Lung (tissue), 12 donors: ENCODE results near the gene LRRC57. TPM values are rescaled to one million over a fixed set of nuclear protein-coding genes. Genes with fewer than 3 reads are reported as not detected.

Source experiments
- ATAC-seq: fragments of 200-7000 bp; cut with Tn5 transposase; one replicate; pipeline ENCODE4 v1.9.1; 2020; ENCODE audit warnings: moderate number of reproducible peaks; ENCODE audit not compliant: insufficient read depth, low FRiP score
- DNase-seq, 3 donors: peaks; one replicate each; pipeline ENCODE4 v3.0.0-alpha.2; 2013 to 2017
- H3K27ac ChIP-seq, 2 donors: one replicate each; pipeline ENCODE4 v1.5.1; 2013; ENCODE audit warnings: mild to moderate bottlenecking in 2 of 2, moderate library complexity in 2 of 2, control low read depth in 1 of 2, inconsistent platforms in 1 of 2, low read depth in 1 of 2, low read length in 1 of 2
- H3K27me3 ChIP-seq, 3 donors: one replicate each; pipeline ENCODE4 v1.5.1; 2013; ENCODE audit warnings: low read length in 2 of 3; ENCODE audit not compliant: control insufficient read depth in 3 of 3, insufficient read depth in 3 of 3
- H3K36me3 ChIP-seq, 4 donors: one replicate each; pipeline ENCODE4 v1.5.1; 2013; ENCODE audit warnings: low read length in 4 of 4, mild to moderate bottlenecking in 1 of 4, moderate library complexity in 1 of 4; ENCODE audit not compliant: control insufficient read depth in 4 of 4, insufficient read depth in 4 of 4
- H3K4me1 ChIP-seq, 5 donors: one replicate each; pipeline ENCODE4 v1.5.1; 2013; ENCODE audit warnings: low read length in 5 of 5, mild to moderate bottlenecking in 2 of 5, moderate library complexity in 1 of 5; ENCODE audit not compliant: control insufficient read depth in 5 of 5, insufficient read depth in 5 of 5
- H3K4me3 ChIP-seq: one replicate; pipeline ENCODE4 v1.5.1; 2013; ENCODE audit warnings: mild to moderate bottlenecking, control low read depth, moderate library complexity
- H3K9ac ChIP-seq, 2 donors: one replicate each; pipeline ENCODE4 v1.5.1; 2013; ENCODE audit warnings: low read length in 2 of 2, control low read depth in 1 of 2; ENCODE audit not compliant: insufficient read depth in 1 of 2
- H3K9me3 ChIP-seq, 4 donors: one replicate each; pipeline ENCODE4 v1.5.1; 2013; ENCODE audit warnings: low read length in 3 of 4, mild to moderate bottlenecking in 1 of 4, moderate library complexity in 1 of 4; ENCODE audit not compliant: control insufficient read depth in 4 of 4, insufficient read depth in 3 of 4
- WGBS, 2 donors: extraction: QIAGEN DNeasy Blood & Tissue Kit; methylation state at CpG; one replicate each; pipeline ENCODE4 v1.1.7; 2013; 5-methylcytosine and 5-hydroxymethylcytosine counted together
- polyA plus RNA-seq, 2 donors: library from polyadenylated mRNA; stranded (reverse); fragments of 200-250 nt; gene quantifications; one replicate each; pipeline ENCODE4 v1.2.1, GENCODE V29; 2013
- total RNA-seq, 2 donors: library from RNA; depleted of rRNA in 1 of 2; stranded (reverse); fragments of >200 nt in 1 of 2; gene quantifications; one replicate each; pipeline ENCODE4 v1.2.1, GENCODE V29; 2014 to 2021
- TF ChIP-seq, protein P1 (sequence below): IDR thresholded peaks from 2 replicates; pipeline ENCODE4 v1.5.1; 2012; ENCODE audit warnings: mild to moderate bottlenecking; ENCODE audit errors: control extremely low read depth, extremely low read depth
- donor health status: control.
- donor health status: control.
- donor health status: Bipolar disorder and iron deficiency.
- donor health status: healthy.
- donor health status: DM: yes; HTN: yes; CAD: no.

The LRRC57 gene
- total and polyA plus RNA-seq, 4 donors, result 6.9 to 31.9 (median 19.1) TPM

GRCh38 chr15:42581272-42581730, 32.7 kb upstream of the LRRC57 start:
- H3K4me1 ChIP-seq, result peaks cover 4 to 49% (median 6%) of the 10 kb centered on the region in 5 donors
- H3K27ac ChIP-seq, result peak overlapping the region; percentile 83
- H3K9ac ChIP-seq, result peak overlapping the region in 1 of 2 donors; percentile 38
- peaks cover 0 to 1% (median 0%) of the 10 kb centered on the region in 4 donors for H3K9me3 ChIP-seq
- H3K4me3 ChIP-seq, result peak overlapping the region; percentile 21
- ATAC-seq (peak; percentile 91), DNase-seq (peak; percentile 88 to 94 (median 90))
- TF ChIP-seq, protein P1, sequence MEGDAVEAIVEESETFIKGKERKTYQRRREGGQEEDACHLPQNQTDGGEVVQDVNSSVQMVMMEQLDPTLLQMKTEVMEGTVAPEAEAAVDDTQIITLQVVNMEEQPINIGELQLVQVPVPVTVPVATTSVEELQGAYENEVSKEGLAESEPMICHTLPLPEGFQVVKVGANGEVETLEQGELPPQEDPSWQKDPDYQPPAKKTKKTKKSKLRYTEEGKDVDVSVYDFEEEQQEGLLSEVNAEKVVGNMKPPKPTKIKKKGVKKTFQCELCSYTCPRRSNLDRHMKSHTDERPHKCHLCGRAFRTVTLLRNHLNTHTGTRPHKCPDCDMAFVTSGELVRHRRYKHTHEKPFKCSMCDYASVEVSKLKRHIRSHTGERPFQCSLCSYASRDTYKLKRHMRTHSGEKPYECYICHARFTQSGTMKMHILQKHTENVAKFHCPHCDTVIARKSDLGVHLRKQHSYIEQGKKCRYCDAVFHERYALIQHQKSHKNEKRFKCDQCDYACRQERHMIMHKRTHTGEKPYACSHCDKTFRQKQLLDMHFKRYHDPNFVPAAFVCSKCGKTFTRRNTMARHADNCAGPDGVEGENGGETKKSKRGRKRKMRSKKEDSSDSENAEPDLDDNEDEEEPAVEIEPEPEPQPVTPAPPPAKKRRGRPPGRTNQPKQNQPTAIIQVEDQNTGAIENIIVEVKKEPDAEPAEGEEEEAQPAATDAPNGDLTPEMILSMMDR, result no peak
- H3K27me3 ChIP-seq, result no peaks in the 10 kb centered on the region
- H3K36me3 ChIP-seq, result peaks cover 0 to 5% (median under 1%) of the 10 kb centered on the region in 4 donors
- WGBS, 2 donors, result 1% methylated on average over 37 of the region's 37 CpGs

- Histone ChIP-seq H3K36me3 (no peaks in the 10 kb centered on the region), H3K27ac (no peak overlapping the region), H3K27me3 (no peaks in the 10 kb centered on the region), H3K4me1 (peaks cover 4 to 50% (median 6%) of the 10 kb centered on the region in 5 donors), H3K9me3 (no peaks in the 10 kb centered on the region), H3K4me3 (no peak overlapping the region), H3K9ac (no peak overlapping the region)
- no peak for ATAC-seq
- TF ChIP-seq, protein P1, result no peak
- WGBS, 2 donors, result 86 to 90% methylated on average over 2 of the region's 2 CpGs
- DNase-seq, result no peak
Observed at GRCh38 chr15:42578984-42579537, 30.5 kb upstream of the LRRC57 start.

DNA sequence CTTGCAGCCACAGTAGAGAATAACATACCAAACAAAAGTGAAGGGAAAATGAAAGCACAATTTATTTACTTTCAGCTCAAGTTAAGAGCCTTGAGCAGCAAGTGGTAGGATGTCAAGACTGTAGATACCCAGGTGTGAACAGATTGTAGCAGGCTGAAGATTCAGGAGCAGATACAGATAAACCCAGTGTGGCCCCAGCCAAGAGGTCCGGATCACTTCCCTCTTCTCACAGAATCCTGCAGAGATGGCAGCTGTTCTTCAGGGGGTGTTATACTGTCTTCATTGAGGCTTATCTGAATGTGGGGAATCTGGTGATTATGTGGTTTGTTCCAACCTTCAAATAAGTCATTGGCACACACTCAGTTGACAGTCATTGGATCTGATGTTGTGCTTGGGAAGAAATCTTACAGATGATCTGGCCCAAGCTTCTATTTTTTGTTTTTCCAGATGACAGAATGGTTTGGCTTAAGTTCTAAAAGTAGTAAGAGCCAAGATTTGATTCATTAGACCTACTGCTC, 29.0 kb upstream of the LRRC57 start:
- H3K27me3 ChIP-seq, result no peaks in the 10 kb centered on the region
- peak; percentile 62 to 96 (median 92) for DNase-seq
- ATAC-seq, result no peak
- H3K36me3 ChIP-seq, result no peaks in the 10 kb centered on the region
- H3K4me1 ChIP-seq, result peaks cover 4 to 35% (median 6%) of the 10 kb centered on the region in 5 donors
- WGBS, 2 donors, result 4 to 21% methylated on average over 1 of the region's 1 CpG
- no peaks in the 10 kb centered on the region for H3K9me3 ChIP-seq
- H3K4me3 ChIP-seq, result no peak overlapping the region
- H3K27ac ChIP-seq, result peak overlapping the region; percentile 33 to 41
- H3K9ac ChIP-seq, result no peak overlapping the region
- TF ChIP-seq, protein P1, result no peak
